ENCODE results near the gene TCF4.

Gene TCF4

DNA sequence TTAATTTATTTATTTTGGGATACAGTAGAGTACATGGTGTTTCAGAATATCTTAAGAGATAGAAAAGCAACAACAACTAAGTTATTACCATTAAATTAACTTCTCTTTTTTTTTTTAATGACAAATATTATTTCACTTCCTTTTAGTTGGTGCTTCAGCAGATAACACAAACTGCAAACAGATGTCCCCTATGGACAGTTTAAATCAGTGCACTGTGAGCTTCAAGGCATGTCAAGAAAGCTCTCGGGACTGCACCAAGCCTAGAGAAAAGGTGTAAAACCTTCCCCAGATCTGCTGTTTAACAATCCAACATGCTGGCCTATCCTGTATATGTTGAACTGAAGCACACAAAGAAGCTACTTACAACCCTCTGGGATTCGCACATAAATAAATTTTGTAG is 122.7 kb downstream of the TCF4 start:
- no peak for DNase-seq
- H3K36me3 ChIP-seq (replicated peaks; ENCODE audit: insufficient read depth, low read length): no peaks in the 10 kb centered on the region
- H3K9me3 ChIP-seq (replicated peaks; ENCODE audit: insufficient read depth, low read length): no peaks in the 10 kb centered on the region
- H4K20me1 ChIP-seq (ENCODE audit: insufficient read depth, low read length): no peaks in the 10 kb centered on the region
- H3K4me3 ChIP-seq (ENCODE audit: low read length): no peak overlapping the region
- H3K27ac ChIP-seq (ENCODE audit: low read length): no peak overlapping the region
- no peaks in the 10 kb centered on the region for H3F3A ChIP-seq (ENCODE audit: insufficient read depth, low read length)
- H3K4me1 ChIP-seq (ENCODE audit: low read length): no peaks in the 10 kb centered on the region
- no peak overlapping the region for H2AFZ ChIP-seq (ENCODE audit: low read length)
- TF ChIP-seq EZH2phosphoT487 (IDR thresholded peaks at IDR 0.05; ENCODE audit: low read length): no peak
- no peak for TF ChIP-seq EZH2 (optimal IDR thresholded peaks at IDR 0.05; ENCODE audit: low read depth, low read length)
- TF ChIP-seq, protein P1, sequence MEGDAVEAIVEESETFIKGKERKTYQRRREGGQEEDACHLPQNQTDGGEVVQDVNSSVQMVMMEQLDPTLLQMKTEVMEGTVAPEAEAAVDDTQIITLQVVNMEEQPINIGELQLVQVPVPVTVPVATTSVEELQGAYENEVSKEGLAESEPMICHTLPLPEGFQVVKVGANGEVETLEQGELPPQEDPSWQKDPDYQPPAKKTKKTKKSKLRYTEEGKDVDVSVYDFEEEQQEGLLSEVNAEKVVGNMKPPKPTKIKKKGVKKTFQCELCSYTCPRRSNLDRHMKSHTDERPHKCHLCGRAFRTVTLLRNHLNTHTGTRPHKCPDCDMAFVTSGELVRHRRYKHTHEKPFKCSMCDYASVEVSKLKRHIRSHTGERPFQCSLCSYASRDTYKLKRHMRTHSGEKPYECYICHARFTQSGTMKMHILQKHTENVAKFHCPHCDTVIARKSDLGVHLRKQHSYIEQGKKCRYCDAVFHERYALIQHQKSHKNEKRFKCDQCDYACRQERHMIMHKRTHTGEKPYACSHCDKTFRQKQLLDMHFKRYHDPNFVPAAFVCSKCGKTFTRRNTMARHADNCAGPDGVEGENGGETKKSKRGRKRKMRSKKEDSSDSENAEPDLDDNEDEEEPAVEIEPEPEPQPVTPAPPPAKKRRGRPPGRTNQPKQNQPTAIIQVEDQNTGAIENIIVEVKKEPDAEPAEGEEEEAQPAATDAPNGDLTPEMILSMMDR (IDR thresholded peaks at IDR 0.05; ENCODE audit: low read length): no peak
- H3K9ac ChIP-seq (ENCODE audit: low read length): no peak overlapping the region
- H3K4me2 ChIP-seq (ENCODE audit: low read depth, low read length): no peak overlapping the region
- no peaks in the 10 kb centered on the region for H3K27me3 ChIP-seq (replicated peaks; ENCODE audit: insufficient read depth, low read length)
- no peaks in the 10 kb centered on the region for H3K9me2 ChIP-seq (replicated peaks; ENCODE audit: insufficient read depth, low read length)
- no peaks in the 10 kb centered on the region for H3K79me2 ChIP-seq (ENCODE audit: low read length)

DNA sequence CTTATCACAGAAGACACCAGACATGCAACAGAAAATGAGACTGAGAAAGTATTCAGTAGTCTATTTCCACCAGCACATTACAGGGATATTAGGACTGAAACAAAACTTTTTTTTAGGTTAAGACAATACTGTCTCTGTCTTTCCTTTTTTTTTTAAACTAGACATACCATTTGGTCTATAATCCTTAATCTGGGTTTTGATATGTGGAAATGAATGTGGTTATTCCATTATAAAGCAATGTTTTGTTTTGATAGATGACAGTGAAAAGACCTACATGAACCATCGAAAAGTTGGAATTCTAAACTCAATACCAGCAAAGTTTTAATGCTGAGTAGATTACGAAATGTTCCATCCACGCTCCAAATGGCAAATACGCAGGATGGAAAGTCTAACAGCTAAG is 123.4 kb downstream of the TCF4 start:
- Histone ChIP-seq H3K36me3 (replicated peaks; ENCODE audit: insufficient read depth, low read length) (no peaks in the 10 kb centered on the region), H3K4me3 (ENCODE audit: low read length) (no peak overlapping the region), H3K4me1 (ENCODE audit: low read length) (no peaks in the 10 kb centered on the region), H4K20me1 (ENCODE audit: insufficient read depth, low read length) (no peaks in the 10 kb centered on the region), H3K27ac (ENCODE audit: low read length) (no peak overlapping the region), H3K79me2 (ENCODE audit: low read length) (no peaks in the 10 kb centered on the region), H3K4me2 (ENCODE audit: low read depth, low read length) (no peak overlapping the region), H3K27me3 (replicated peaks; ENCODE audit: insufficient read depth, low read length) (no peaks in the 10 kb centered on the region), H2AFZ (ENCODE audit: low read length) (no peak overlapping the region), H3K9me2 (replicated peaks; ENCODE audit: insufficient read depth, low read length) (no peaks in the 10 kb centered on the region), H3F3A (ENCODE audit: insufficient read depth, low read length) (no peaks in the 10 kb centered on the region), H3K9me3 (replicated peaks; ENCODE audit: insufficient read depth, low read length) (no peaks in the 10 kb centered on the region), H3K9ac (ENCODE audit: low read length) (no peak overlapping the region)
- no peak for DNase-seq
- no peak for TF ChIP-seq EZH2phosphoT487 (IDR thresholded peaks at IDR 0.05; ENCODE audit: low read length)
- TF ChIP-seq EZH2 (optimal IDR thresholded peaks at IDR 0.05; ENCODE audit: low read depth, low read length): no peak
- TF ChIP-seq, protein P1 (IDR thresholded peaks at IDR 0.05; ENCODE audit: low read length): no peak

DNA sequence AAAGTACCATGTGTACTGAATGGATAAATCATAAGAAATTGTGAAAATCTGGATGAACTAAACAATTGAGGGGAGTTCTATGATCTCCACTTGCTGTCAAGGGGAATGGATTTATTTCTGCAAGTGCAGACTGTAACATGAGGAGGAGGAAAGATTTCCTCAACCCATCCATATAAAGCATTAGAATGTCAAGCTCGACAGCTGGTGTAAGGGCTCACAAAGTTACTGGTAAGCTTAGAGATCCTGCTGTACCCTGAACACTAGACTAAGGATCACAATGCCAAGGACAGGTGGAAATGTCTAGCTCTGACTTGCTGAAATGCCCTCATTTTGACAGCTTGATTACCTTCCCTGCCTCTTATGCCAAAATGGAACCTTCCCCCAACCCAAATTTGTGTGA is 125.3 kb downstream of the TCF4 start:
- TF ChIP-seq, protein P1 (IDR thresholded peaks at IDR 0.05; ENCODE audit: low read length): no peak
- TF ChIP-seq EZH2 (optimal IDR thresholded peaks at IDR 0.05; ENCODE audit: low read depth, low read length): no peak
- no peak for TF ChIP-seq EZH2phosphoT487 (IDR thresholded peaks at IDR 0.05; ENCODE audit: low read length)
- H3K9me3 ChIP-seq (replicated peaks; ENCODE audit: insufficient read depth, low read length): no peaks in the 10 kb centered on the region
- no peaks in the 10 kb centered on the region for H4K20me1 ChIP-seq (ENCODE audit: insufficient read depth, low read length)
- H3K4me1 ChIP-seq (ENCODE audit: low read length): no peaks in the 10 kb centered on the region
- H3K36me3 ChIP-seq (replicated peaks; ENCODE audit: insufficient read depth, low read length): no peaks in the 10 kb centered on the region
- no peak overlapping the region for H3K4me2 ChIP-seq (ENCODE audit: low read depth, low read length)
- no peak overlapping the region for H3K9ac ChIP-seq (ENCODE audit: low read length)
- no peak for DNase-seq
- no peak overlapping the region for H3K4me3 ChIP-seq (ENCODE audit: low read length)
- no peak overlapping the region for H2AFZ ChIP-seq (ENCODE audit: low read length)
- H3F3A ChIP-seq (ENCODE audit: insufficient read depth, low read length): no peaks in the 10 kb centered on the region
- no peaks in the 10 kb centered on the region for H3K79me2 ChIP-seq (ENCODE audit: low read length)
- H3K27me3 ChIP-seq (replicated peaks; ENCODE audit: insufficient read depth, low read length): no peaks in the 10 kb centered on the region
- H3K27ac ChIP-seq (ENCODE audit: low read length): no peak overlapping the region
- no peaks in the 10 kb centered on the region for H3K9me2 ChIP-seq (replicated peaks; ENCODE audit: insufficient read depth, low read length)
